Testis (tissue), 2 donors: ENCODE data around the gene GPR89A.
"Not testable (repeated sequence)": the region's sequence is repeated elsewhere in the genome, so short reads cannot be mapped to it uniquely, and the experiment has no call there.

Experiments
- POLR2A ChIP-seq: fragments of 450-650 bp; IDR thresholded peaks from one replicate; pipeline ENCODE4 v1.6.1; 2017; ENCODE audit warnings: antibody characterized with exemption, mild to moderate bottlenecking, moderate library complexity
- TF ChIP-seq, protein P1 (sequence below), 3 experiments: fragments of 450-650 bp in 2 of 3; fragments of 200-600 bp in 1 of 3; sonication (generic) in 1 of 3; IDR thresholded peaks; one replicate each; pipeline ENCODE4 v1.5.1; 2016 to 2019; ENCODE audit warnings: antibody characterized with exemption in 3 of 3, mild to moderate bottlenecking in 2 of 3, moderate library complexity in 1 of 3

DNA sequence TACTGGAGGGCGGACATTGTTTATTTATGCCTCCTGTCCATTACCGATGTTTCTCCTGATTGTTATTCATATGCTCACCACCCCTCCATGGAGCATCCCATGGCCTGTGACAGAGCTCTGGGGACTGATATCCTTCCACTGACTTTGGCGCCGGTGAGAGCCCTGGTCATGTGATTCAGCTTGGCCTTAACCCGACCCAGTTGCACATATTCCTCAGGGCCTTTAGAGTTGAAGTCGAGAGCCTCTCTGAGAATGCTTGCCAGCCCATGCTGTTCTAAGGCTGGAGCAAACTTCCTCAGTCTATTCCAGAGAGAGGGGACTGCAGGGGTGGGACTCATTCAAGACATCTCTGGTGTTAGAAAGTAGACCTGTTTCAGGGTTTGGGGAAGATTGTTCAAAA is 11.6 kb upstream of the GPR89A start:
- TF ChIP-seq, protein P1, sequence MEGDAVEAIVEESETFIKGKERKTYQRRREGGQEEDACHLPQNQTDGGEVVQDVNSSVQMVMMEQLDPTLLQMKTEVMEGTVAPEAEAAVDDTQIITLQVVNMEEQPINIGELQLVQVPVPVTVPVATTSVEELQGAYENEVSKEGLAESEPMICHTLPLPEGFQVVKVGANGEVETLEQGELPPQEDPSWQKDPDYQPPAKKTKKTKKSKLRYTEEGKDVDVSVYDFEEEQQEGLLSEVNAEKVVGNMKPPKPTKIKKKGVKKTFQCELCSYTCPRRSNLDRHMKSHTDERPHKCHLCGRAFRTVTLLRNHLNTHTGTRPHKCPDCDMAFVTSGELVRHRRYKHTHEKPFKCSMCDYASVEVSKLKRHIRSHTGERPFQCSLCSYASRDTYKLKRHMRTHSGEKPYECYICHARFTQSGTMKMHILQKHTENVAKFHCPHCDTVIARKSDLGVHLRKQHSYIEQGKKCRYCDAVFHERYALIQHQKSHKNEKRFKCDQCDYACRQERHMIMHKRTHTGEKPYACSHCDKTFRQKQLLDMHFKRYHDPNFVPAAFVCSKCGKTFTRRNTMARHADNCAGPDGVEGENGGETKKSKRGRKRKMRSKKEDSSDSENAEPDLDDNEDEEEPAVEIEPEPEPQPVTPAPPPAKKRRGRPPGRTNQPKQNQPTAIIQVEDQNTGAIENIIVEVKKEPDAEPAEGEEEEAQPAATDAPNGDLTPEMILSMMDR (IDR thresholded peaks at IDR 0.05) = not testable (repeated sequence)
- TF ChIP-seq POLR2A = not testable (repeated sequence)
